ENCODE results near the gene EML6. TPM values are rescaled to one million over a fixed set of nuclear protein-coding genes. Genes with fewer than 3 reads are reported as not detected.

EML6 gene
- polyA plus RNA-seq, 2 of the 4 experiments (the other 2 are of a cell fraction): 1.4 to 1.5 TPM

GRCh38 chr2:54963476-54963875 lies 240.0 kb downstream of the EML6 start:
- 83% methylated on average over 2 of the region's 2 CpGs for WGBS (ENCODE audit: missing lambda C conversion rate)
- FAIRE-seq (no peak), DNase-seq (ENCODE audit: low read depth in 1 of 2, low spot score in 1 of 2) (no peak), ATAC-seq (no peak)
- ChIA-PET CTCF (interaction anchor here (0.9 to 1.5 kb wide), 2 partner anchors 17 to 52 kb away, joined by 3 to 4 read pairs; no protein-coding TSS in a partner anchor), POLR2A (no interaction called here)
- H3K27ac ChIP-seq: no peak overlapping the region
- no peak overlapping the region for H3K4me3 ChIP-seq
- no peak overlapping the region for H3K4me2 ChIP-seq
- H3K4me1 ChIP-seq: no peaks in the 10 kb centered on the region
- no peaks in the 10 kb centered on the region for H3K9me3 ChIP-seq
- TF ChIP-seq HMGXB4 (CRISPR knock-in tag; IDR thresholded peaks at IDR 0.05; ENCODE audit: borderline replicate concordance) (no peak), BCL3 (IDR thresholded peaks at IDR 0.05) (no peak), ESRRA (IDR thresholded peaks at IDR 0.05; ENCODE audit: borderline replicate concordance, low read length) (no peak), CHD2 (IDR thresholded peaks at IDR 0.05; ENCODE audit: low read length, partially characterized antibody) (no peak), BHLHE40 (IDR thresholded peaks at IDR 0.05; ENCODE audit: low read depth, low read length) (no peak), EHF (CRISPR knock-in tag; IDR thresholded peaks at IDR 0.05) (no peak), ATOH8 (CRISPR knock-in tag; IDR thresholded peaks at IDR 0.05; ENCODE audit: low read depth) (no peak), PBX3 (IDR thresholded peaks at IDR 0.05) (no peak), EHMT2 (IDR thresholded peaks at IDR 0.05; ENCODE audit: low read depth) (no peak), ZSCAN20 (CRISPR knock-in tag; IDR thresholded peaks at IDR 0.05) (no peak), USF2 (IDR thresholded peaks at IDR 0.05) (no peak), GATA3 (IDR thresholded peaks at IDR 0.05; ENCODE audit: borderline replicate concordance) (no peak), KDM1A (IDR thresholded peaks at IDR 0.05; ENCODE audit: low read depth) (no peak), NPAS2 (CRISPR knock-in tag; IDR thresholded peaks at IDR 0.05; ENCODE audit: borderline replicate concordance) (no peak), REST (IDR thresholded peaks at IDR 0.05) (no peak), JUN (IDR thresholded peaks at IDR 0.05) (no peak), HOXA7 (CRISPR knock-in tag; IDR thresholded peaks at IDR 0.05) (no peak), POLR2AphosphoS2 (conservative IDR thresholded peaks at IDR 0.05; ENCODE audit: low read length) (no peak), MAX (IDR thresholded peaks at IDR 0.05) (no peak), FOXS1 (CRISPR knock-in tag; IDR thresholded peaks at IDR 0.05) (no peak)

Measured in A549 (cell line).